ENCODE measurements around the gene INO80B. TPM values are rescaled to one million over a fixed set of nuclear protein-coding genes. Genes with fewer than 3 reads are reported as not detected.
"Not testable (repeated sequence)": the region's sequence is repeated elsewhere in the genome, so short reads cannot be mapped to it uniquely, and the experiment has no call there.

The INO80B gene
- total RNA-seq, 2 donors from 2014 or later, result 15.4 to 17.8 TPM

DNA sequence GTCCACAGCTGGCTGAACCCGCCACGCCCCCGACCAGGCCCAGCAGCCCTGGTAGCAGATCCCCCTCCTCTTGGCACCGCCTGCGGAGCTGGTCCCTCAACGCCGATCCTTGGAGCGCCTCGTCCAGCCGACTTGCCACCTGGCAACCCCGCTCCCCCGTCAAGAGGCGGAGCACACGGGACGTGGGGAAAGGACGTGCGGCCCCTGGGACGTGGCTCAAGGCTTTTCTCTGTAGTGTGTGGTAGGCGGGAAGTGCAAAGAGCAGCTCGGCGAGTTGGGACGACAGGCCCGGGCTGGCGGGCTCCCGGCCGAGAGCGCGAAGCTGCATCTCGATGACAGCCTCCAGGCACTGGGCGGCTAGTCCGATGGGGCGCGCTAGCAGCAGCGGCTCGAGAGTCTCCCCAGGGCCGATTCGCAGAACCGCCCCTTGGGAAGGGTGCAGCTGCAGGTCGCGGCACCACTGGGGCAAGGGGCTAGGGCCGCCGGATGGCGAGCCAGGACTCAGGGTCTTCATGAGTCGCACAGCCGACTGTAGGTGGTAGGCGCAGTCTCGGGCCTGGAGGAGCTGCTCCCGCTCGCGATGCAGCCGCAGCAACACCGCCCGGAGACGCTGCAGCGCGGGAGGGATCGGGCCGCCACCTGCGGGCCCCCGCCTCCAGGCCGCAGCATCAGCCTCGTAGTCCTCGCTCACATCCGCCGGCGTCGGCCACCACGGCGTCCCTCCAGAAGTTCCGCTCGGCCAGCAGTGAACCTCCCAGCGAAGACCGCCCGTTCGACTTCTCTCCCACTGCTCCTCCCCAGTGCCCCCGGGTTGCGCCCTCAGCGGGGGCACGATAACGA lies 27.3 kb downstream of the INO80B start:
- H3K9me3 ChIP-seq, result no peaks in the 10 kb centered on the region
- peak overlapping the region; percentile 100 for H3K4me3 ChIP-seq
- ATAC-seq (ENCODE audit: insufficient number of reproducible peaks, low FRiP score, low read depth) (peak; percentile 26), DNase-seq (ENCODE audit: low spot score) (no peak)
- H3K36me3 ChIP-seq, result peaks cover 18% of the 10 kb centered on the region
- no peaks in the 10 kb centered on the region for H3K27me3 ChIP-seq (replicated peaks; ENCODE audit: insufficient read depth)
- peaks cover 23 to 35% of the 10 kb centered on the region in 2 donors for H3K4me1 ChIP-seq (ENCODE audit: control insufficient read depth in 1 of 2, low read depth in 2 of 2)
- H3K27ac ChIP-seq, result peak overlapping the region; percentile 88 to 94
- TF ChIP-seq CTCF (IDR thresholded peaks at IDR 0.05), result no peak

DNA sequence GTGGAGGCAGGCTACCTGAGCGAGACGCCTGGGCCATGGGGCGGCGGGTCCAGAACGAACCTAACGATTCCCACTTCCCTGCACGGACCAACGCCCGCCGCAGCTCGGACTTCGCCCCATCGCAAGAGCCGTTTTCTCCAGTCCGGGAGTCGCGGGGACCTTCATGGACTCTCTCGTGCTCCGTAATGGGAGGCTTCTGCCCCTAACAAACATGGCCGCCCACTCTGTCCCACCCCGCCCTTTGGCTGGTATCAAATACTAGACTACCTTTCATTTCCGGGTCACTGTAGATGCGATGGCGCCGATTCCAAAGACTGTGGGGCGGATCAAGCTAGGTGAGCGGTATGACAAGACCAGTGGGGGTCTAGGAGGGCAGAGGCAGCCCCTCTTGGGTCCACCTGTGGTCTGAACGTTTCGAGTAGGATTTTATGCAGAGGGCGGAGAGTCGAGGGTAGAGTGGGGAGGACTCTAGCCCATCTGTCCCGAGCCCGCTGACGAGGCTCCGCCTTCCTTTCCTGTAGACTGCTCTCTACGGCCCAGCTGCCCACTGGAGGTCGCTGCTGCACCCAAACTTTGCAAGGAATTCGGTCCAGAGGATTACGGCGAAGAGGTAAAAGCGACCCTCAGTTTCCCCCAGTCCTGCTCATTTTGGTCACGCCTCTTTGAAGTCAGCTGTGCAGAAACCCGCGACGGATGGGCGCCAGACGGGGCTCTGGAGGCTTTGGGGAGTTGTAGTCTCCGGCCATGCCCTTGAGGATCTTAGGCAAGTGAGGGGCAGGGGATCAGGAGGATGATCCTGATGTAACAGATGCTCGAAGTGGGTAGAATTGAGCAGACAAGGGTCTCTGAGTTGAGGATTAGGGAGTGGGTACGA lies 28.2 kb downstream of the INO80B start, which contains the start of the genes CCDC142 and TTC31:
Gene CCDC142, minus strand, starts transcription at position 198 of the 874 bp plus-strand sequence. Its CDS starts 161 bp downstream, at position 37.
Gene TTC31, plus strand, starts transcription at position 281 of the 874 bp plus-strand sequence. Its CDS starts 15 bp downstream, at position 296.
- DNase-seq (ENCODE audit: low spot score) (peak; percentile 95), ATAC-seq (ENCODE audit: insufficient number of reproducible peaks, low FRiP score, low read depth) (peak; percentile 100)
- Histone ChIP-seq H3K4me1 (ENCODE audit: control insufficient read depth in 1 of 2, low read depth in 2 of 2) (peaks cover 23 to 35% of the 10 kb centered on the region in 2 donors), H3K27me3 (replicated peaks; ENCODE audit: insufficient read depth) (no peaks in the 10 kb centered on the region), H3K36me3 (peaks cover 17% of the 10 kb centered on the region), H3K9me3 (no peaks in the 10 kb centered on the region), H3K4me3 (peak within 1 kb of the TSS; percentile 100), H3K27ac (peak within 1 kb of the TSS; percentile 88 to 94)
- peak; percentile 78 for TF ChIP-seq CTCF (IDR thresholded peaks at IDR 0.05)

DNA sequence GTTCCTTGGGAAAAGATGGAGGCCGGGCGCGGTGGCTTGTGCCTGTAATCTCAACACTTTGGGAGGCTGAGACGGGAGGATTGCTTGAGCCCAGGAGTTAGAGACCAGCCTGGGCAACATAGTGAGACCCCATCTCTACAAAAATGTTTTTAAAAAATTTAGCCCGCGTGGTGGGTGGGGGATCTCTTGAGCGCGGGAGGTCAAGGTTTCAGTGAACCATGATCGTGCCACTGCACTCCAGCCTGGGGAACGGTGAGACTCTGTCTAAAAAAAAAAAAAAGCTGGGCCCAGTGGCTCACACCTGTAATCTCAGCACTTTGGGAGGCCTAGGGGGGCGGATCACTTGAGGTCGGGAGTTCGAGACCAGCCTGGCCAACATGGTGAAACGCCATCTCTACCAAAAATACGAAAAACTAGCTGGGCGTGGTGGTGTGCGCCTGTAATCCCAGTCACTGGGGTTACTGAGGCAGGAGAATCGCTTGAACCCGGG lies 28.8 kb downstream of the INO80B start:
- Histone ChIP-seq H3K4me3 (peak overlapping the region; percentile 100), H3K27ac (peak overlapping the region in 1 of 2 donors; percentile 88), H3K4me1 (ENCODE audit: control insufficient read depth in 1 of 2, low read depth in 2 of 2) (peaks cover 23 to 35% of the 10 kb centered on the region in 2 donors), H3K36me3 (peaks cover 13% of the 10 kb centered on the region)
- H3K27me3 ChIP-seq (replicated peaks; ENCODE audit: insufficient read depth); H3K9me3 ChIP-seq; ATAC-seq (ENCODE audit: insufficient number of reproducible peaks, low FRiP score, low read depth); DNase-seq (ENCODE audit: low spot score): not testable (repeated sequence)

DNA sequence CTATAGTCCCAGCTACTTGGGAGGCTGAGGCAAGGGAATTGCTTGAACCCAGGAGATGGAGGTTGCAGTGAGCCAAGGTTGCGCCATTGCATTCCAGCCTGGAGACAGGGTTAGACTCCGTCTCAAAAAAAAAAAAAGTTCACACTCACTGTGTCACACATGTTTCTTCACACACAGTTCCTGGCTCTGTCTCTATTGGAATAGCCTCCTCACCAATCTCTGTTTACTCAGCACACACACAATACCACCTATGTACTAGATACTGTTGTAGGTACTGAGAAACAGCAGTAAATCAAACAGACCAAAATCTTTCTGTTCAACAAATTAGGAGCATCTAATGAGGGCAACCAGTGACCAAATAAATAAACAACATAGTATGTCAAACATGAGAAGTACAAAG lies 31.3 kb downstream of the INO80B start:
- ATAC-seq (ENCODE audit: insufficient number of reproducible peaks, low FRiP score, low read depth) (no peak), DNase-seq (ENCODE audit: low spot score) (no peak)
- Histone ChIP-seq H3K9me3 (no peaks in the 10 kb centered on the region), H3K27me3 (replicated peaks; ENCODE audit: insufficient read depth) (no peaks in the 10 kb centered on the region), H3K4me3 (no peak overlapping the region), H3K27ac (no peak overlapping the region), H3K4me1 (ENCODE audit: control insufficient read depth in 1 of 2, low read depth in 2 of 2) (peaks cover 18 to 24% of the 10 kb centered on the region in 2 donors), H3K36me3 (peaks cover 25% of the 10 kb centered on the region)
- no peak for TF ChIP-seq CTCF (IDR thresholded peaks at IDR 0.05)

- Histone ChIP-seq H3K4me1 (ENCODE audit: control insufficient read depth in 1 of 2, low read depth in 2 of 2) (peaks cover 4 to 7% of the 10 kb centered on the region in 2 donors), H3K4me3 (no peak overlapping the region), H3K9me3 (no peaks in the 10 kb centered on the region), H3K27ac (no peak overlapping the region), H3K36me3 (peaks cover 52% of the 10 kb centered on the region), H3K27me3 (replicated peaks; ENCODE audit: insufficient read depth) (no peaks in the 10 kb centered on the region)
- no peak for ATAC-seq (ENCODE audit: insufficient number of reproducible peaks, low FRiP score, low read depth)
- DNase-seq (ENCODE audit: low spot score), result no peak
- no peak for TF ChIP-seq CTCF (IDR thresholded peaks at IDR 0.05)
Measured at GRCh38 chr2:74488643-74489481, 34.0 kb downstream of the INO80B start.
